SJSA1 (cell line): ENCODE measurements around the gene DST. TPM values are rescaled to one million over a fixed set of nuclear protein-coding genes. Genes with fewer than 3 reads are reported as not detected.

Experiments used
- DNase-seq, 2 experiments: peaks; one replicate each; pipeline ENCODE4 v3.0.0-alpha.2; 2015 to 2020; ENCODE audit warnings: low spot score in 2 of 2, low read depth in 1 of 2
- H3K27ac ChIP-seq: fragments of 250-450 bp; sonication (Bioruptor Pico); 2 replicates; pipeline ENCODE4 v1.5.1; 2020; ENCODE audit warnings: mild to moderate bottlenecking, moderate library complexity
- H3K27me3 ChIP-seq: fragments of 250-450 bp; sonication (Bioruptor Pico); replicated peaks from 2 replicates; pipeline ENCODE4 v1.5.1; 2020; ENCODE audit warnings: mild to moderate bottlenecking, moderate library complexity
- H3K36me3 ChIP-seq: fragments of 250-450 bp; sonication (Bioruptor Pico); 2 replicates; pipeline ENCODE4 v1.5.1; 2020; ENCODE audit warnings: mild to moderate bottlenecking
- H3K4me1 ChIP-seq: fragments of 250-450 bp; sonication (Bioruptor Pico); replicated peaks from 2 replicates; pipeline ENCODE4 v1.6.1; 2021; ENCODE audit warnings: mild to moderate bottlenecking
- H3K4me3 ChIP-seq: fragments of 250-450 bp; sonication (Bioruptor Pico); 2 replicates; pipeline ENCODE4 v1.5.1; 2020; ENCODE audit warnings: mild to moderate bottlenecking
- H3K9me3 ChIP-seq: fragments of 250-450 bp; sonication (Bioruptor Pico); replicated peaks from 2 replicates; pipeline ENCODE4 v1.5.1; 2020; ENCODE audit warnings: mild to moderate bottlenecking
- total RNA-seq: library from RNA; depleted of rRNA; stranded (reverse); fragments of >200 nt; shearing (Covaris generic); gene quantifications from 2 replicates; pipeline ENCODE4 v1.2.3, GENCODE V29; 2014

Gene DST
- total RNA-seq, 1 experiment from 2014 or later = 160 TPM

DNA sequence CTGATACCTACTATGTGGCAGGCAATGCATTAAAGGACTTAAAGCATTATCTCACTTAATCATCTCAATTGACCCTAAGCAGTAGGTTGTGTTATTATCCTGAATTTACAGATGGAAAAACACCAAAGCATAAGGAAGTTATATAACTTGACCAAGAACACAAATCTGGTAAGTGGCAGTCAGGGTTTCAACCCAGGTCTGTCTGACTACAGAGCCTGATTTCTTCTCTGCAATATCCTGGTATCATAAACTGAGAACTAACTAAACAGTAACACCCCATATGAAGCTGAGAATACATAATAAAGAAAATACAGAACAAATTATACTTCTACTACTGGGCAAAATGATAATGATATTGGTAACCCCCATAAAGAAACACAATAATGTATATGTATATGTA, 13.8 kb upstream of the DST start:
- H3K27ac ChIP-seq = no peak overlapping the region
- H3K9me3 ChIP-seq = no peaks in the 10 kb centered on the region
- H3K27me3 ChIP-seq = no peaks in the 10 kb centered on the region
- no peak for DNase-seq
- peaks cover 4% of the 10 kb centered on the region; the same call in 1 of the 2 replicates for H3K36me3 ChIP-seq
- H3K4me3 ChIP-seq = no peak overlapping the region
- peaks cover 41% of the 10 kb centered on the region for H3K4me1 ChIP-seq

DNA sequence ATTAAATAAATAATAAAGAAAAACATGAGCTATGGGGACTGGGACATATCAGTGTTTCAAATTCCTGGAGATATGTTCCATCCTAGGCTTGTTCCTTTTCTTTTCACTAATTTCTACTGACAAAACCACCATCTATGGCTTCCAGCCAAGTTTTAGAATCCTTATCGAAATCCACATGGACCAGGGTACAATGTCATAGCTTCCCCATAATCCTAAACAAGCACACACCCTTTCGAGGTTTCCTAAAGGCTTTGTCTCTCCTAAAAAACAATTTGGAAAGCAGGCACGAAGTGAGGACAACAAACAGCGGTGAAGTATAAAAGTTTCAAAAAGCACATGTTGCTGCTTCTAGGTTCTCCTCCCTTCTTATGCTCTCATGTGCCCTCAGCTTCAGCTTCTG, 13.3 kb upstream of the DST start:
- DNase-seq = no peak
- Histone ChIP-seq H3K36me3 (peaks cover 5% of the 10 kb centered on the region; the same call in 1 of the 2 replicates), H3K27me3 (no peaks in the 10 kb centered on the region), H3K9me3 (no peaks in the 10 kb centered on the region), H3K4me3 (no peak overlapping the region), H3K27ac (no peak overlapping the region), H3K4me1 (peaks cover 38% of the 10 kb centered on the region)

DNA sequence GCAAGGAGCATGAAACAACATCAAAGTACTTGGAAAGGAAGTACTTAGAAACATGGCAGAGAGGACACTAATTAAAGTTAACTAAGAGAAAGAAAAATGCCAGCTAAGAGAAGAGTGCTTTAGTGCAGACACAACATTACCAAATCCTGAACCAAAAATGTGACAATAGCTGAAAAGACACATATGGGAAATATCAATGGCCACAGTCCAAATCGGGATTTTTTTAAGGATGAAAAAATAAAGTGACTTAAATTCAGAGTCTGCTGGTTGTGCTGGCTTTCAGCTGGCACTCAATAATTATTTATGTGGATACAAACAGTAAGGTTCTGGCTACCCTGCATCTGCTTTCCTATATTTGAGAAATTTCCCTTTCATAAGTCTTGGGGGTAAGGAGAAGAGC, 12.6 kb upstream of the DST start:
- H3K36me3 ChIP-seq = peaks cover 8% of the 10 kb centered on the region
- no peak for DNase-seq
- H3K9me3 ChIP-seq = no peaks in the 10 kb centered on the region
- no peak overlapping the region for H3K4me3 ChIP-seq
- H3K27ac ChIP-seq = no peak overlapping the region
- peaks cover 37% of the 10 kb centered on the region for H3K4me1 ChIP-seq
- H3K27me3 ChIP-seq = no peaks in the 10 kb centered on the region

DNA sequence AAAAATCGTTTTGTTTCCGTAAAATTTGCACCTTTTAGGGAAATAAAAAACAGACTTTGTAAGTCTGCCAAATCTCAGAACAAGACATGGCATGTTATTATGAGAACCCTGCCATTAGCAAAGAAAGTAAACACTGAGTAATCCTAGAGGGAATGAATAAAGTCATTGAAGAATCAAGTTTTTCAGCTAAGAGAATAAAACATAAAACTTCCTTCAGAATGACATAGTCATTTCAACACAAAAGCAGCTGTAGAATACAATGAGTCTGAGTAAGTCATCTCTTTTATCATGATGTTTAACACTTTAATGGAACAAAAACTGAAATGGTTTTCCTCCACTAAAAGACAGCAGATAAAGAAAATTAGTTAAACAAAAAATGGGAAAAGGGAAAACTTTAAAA, 10.3 kb upstream of the DST start:
- Histone ChIP-seq H3K4me1 (peaks cover 42% of the 10 kb centered on the region), H3K9me3 (no peaks in the 10 kb centered on the region), H3K36me3 (peaks cover 19% of the 10 kb centered on the region), H3K27me3 (no peaks in the 10 kb centered on the region), H3K4me3 (no peak overlapping the region), H3K27ac (peak overlapping the region; percentile 59)
- DNase-seq = peak in 1 of 2 experiments; percentile 79

DNA sequence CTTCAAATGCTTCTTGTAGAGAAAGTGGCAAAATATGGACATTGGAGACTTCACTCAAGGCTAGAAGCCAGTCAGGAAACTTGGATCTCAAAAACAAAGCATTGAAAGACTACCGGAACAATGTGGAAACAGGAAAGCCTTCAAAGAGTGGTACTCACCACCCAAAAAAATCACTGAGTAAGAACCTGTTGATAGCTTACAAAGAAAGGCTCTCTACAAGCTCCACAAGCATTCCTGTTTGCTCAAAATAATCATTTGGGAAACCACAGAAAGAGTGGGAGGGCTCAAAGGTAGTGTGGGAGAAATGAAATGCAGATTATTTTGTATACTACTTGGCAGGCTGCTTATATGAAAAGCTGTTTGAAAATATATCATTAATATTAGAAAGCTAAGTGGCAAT, 9.5 kb upstream of the DST start:
- Histone ChIP-seq H3K27ac (peak overlapping the region; percentile 38), H3K4me1 (peaks cover 39% of the 10 kb centered on the region), H3K36me3 (peaks cover 25% of the 10 kb centered on the region), H3K4me3 (no peak overlapping the region), H3K27me3 (no peaks in the 10 kb centered on the region), H3K9me3 (no peaks in the 10 kb centered on the region)
- peak in 1 of 2 experiments; percentile 56 for DNase-seq

DNA sequence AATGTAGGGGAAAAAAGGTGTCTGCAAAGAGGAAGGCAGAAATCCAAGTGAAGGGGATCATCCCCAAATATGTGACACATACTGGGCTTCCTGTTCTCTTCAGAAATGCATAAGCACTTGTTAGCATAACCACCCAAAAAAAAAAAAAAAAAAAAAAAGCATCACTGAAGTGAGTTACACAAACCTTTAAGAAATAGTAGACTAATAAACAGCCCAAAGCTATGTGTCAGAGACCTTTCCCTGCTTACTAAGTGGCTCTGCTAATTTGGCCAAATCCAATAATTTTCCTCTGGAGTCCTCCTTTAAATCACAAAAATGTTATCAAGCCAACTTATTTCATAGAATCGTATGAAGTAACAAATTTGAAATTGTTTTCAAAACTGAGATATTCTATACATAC, 7.5 kb upstream of the DST start:
- Histone ChIP-seq H3K27ac (no peak overlapping the region), H3K36me3 (peaks cover 45% of the 10 kb centered on the region), H3K9me3 (no peaks in the 10 kb centered on the region), H3K4me1 (peaks cover 29% of the 10 kb centered on the region), H3K4me3 (no peak overlapping the region), H3K27me3 (no peaks in the 10 kb centered on the region)
- DNase-seq = no peak

DNA sequence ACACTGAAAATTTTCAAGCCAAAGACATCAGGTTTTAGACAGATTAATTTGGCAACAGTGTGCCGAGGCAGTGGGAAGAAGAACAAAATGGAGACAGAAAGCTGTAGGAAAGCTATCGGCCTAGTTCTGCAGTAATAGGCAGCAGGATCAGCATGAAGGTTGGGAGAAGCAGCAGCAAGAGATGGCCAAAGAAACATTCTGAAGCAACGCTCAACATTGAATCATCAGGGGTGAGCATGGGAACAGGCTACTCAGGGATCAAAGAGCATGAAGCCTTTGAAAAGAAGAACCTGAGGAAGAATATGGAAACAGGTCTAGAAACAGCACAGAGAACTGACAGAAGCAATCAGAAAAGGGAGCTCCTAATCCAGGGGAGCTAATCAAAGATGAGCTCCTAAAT, 7.1 kb upstream of the DST start:
- Histone ChIP-seq H3K4me1 (peaks cover 29% of the 10 kb centered on the region), H3K4me3 (no peak overlapping the region), H3K36me3 (peaks cover 49% of the 10 kb centered on the region), H3K27ac (no peak overlapping the region), H3K27me3 (no peaks in the 10 kb centered on the region), H3K9me3 (no peaks in the 10 kb centered on the region)
- no peak for DNase-seq

DNA sequence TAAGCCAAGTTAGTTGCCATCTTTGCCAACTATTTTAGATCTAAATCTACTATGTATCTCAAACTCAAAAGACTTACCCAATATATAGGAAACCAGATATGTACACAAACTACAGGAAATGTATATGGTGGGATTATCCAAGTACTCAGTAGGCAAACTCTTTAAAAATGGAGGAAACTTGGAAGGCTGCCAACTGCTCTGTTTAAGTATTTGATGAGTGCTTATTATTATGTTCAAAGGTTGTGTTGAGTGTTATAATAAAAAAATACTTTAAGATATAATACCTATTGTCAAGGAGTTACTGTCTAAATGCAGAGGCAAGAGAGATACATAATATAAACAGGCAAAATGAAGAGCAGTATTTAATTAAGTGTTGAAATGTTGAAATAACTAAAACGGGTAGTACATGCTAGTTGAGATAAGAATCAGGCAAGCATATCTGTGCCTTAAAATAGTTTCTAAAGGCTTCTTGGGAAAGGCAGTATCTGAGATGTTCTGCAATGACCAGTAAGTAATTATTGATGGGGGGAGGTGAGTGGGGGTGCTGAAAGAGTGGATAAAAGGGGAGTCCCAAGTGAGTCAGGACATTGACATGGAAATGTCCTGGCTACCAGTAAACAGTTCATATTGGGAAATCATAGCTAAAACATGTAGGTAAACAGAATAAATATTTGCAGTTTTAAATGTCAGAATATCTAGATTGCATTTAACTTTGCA, 6.5 kb upstream of the DST start:
- H3K27ac ChIP-seq = no peak overlapping the region
- no peak overlapping the region for H3K4me3 ChIP-seq
- H3K27me3 ChIP-seq = no peaks in the 10 kb centered on the region
- H3K36me3 ChIP-seq = peaks cover 55% of the 10 kb centered on the region
- no peak for DNase-seq
- no peaks in the 10 kb centered on the region for H3K9me3 ChIP-seq
- H3K4me1 ChIP-seq = peaks cover 29% of the 10 kb centered on the region

DNA sequence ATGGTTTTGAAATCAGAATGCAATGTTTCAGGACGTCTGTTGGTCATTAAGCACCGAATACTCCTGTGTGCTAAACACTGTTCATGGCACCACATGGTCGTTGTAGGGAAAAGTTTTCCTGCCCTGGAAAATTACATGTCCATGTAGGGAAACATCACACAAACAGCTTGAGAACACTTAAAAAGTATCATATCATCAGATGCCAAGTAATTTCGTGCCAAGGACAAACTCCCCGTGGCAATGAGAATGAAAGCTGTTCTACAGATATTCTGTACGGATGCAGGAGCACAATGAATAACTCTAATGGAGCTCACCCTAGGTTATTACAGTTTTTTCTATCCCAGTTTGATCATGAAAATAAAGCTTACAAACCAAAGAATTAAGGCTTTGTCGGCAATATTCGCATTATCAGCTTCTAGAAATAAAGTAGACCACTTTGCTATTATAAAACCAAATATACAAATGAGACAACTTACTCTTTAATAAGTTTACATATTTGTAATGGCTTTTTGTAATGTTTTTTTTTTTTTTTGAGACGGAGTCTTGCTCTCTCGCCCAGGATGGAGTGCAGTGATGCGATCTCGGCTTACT, 4.6 kb upstream of the DST start:
- no peak overlapping the region for H3K27ac ChIP-seq
- H3K9me3 ChIP-seq = no peaks in the 10 kb centered on the region
- DNase-seq = no peak
- H3K4me1 ChIP-seq = peaks cover 31% of the 10 kb centered on the region
- H3K27me3 ChIP-seq = no peaks in the 10 kb centered on the region
- H3K4me3 ChIP-seq = no peak overlapping the region
- peaks cover 63% of the 10 kb centered on the region for H3K36me3 ChIP-seq

DNA sequence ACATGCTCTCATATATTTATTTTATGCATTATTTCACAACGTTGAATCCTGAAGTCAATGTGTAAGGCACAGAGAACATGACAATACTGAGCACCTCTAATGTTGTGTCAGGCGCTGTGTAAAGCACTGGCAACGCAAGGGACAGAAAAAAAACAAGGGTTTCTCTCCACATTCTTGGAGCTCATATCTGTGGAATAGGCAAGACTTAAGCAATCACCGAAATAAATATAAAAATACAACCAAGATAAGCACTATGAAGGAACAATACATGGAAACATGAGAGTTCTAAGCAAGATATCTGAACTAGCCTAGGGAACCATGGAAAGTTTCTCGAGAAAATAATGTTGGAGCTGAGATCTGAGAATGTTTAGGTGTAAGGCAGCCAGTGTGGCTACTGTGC, 1.7 kb upstream of the DST start:
- Histone ChIP-seq H3K36me3 (peaks cover 82% of the 10 kb centered on the region), H3K4me1 (peaks cover 21% of the 10 kb centered on the region), H3K4me3 (no peak overlapping the region), H3K27me3 (no peaks in the 10 kb centered on the region), H3K9me3 (no peaks in the 10 kb centered on the region), H3K27ac (no peak overlapping the region)
- no peak for DNase-seq

DNA sequence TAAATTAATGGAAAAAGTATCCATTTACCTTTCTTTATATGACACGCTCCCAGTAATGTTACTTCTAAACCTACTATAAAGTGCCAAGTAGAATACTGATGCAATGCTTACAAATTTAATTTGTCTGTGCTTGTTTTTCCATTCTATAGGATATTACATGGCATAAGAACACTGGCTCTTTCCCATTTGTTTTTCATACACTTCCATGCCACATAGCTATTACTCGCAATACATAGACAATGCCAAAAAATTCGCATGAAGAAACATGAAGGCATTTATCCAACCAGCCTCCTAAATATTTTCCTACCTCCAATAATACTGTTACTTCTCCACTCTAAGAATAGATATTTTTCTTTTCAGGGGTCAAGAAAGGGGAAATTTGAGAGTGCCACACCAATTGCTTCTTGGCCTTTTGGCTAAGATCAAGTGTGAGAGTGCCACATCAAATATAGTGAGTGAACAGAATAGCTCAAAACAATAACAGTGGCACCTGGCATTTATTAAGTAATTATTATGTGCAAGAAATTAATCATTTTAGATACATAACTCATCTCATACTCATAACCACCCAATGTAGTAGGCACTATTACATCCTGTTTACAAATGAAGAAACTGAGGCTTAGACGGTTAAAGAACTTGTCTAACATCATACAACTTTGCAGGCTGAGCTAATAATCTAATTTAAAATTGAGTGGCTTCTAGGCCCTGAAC, 845 bp upstream of the DST start:
- no peaks in the 10 kb centered on the region for H3K27me3 ChIP-seq

DNA sequence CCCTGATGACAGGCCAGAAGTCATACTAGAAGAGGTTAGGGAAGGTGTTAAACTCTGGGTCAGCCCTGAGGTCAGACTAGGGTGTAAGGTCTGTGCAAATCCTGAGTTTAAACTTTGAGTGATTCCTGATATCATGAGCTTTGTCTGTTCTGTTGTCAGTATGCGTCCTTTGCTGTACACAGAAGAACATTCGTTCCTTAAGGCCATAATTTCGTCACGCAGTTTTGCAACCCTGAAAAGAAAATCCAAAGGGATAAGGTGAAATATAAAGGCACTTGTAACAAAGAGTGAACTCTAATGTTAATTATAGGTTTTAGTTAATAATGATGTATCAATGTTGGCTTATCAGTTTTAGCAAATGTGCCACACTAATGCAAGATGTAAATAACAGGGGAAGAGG, 2.3 kb downstream of the DST start:
- no peak for DNase-seq
- Histone ChIP-seq H3K36me3 (peaks cover 66% of the 10 kb centered on the region), H3K4me3 (no peak overlapping the region), H3K4me1 (peaks cover 21% of the 10 kb centered on the region), H3K9me3 (no peaks in the 10 kb centered on the region), H3K27ac (no peak overlapping the region), H3K27me3 (no peaks in the 10 kb centered on the region)

More for the DNA sequence above, 845 bp upstream of the DST start:
- Histone ChIP-seq H3K36me3 (peaks cover 82% of the 10 kb centered on the region), H3K9me3 (no peaks in the 10 kb centered on the region), H3K4me1 (peaks cover 21% of the 10 kb centered on the region), H3K27ac (peak overlapping the region; percentile 66), H3K4me3 (no peak overlapping the region)
- no peak for DNase-seq

DNA sequence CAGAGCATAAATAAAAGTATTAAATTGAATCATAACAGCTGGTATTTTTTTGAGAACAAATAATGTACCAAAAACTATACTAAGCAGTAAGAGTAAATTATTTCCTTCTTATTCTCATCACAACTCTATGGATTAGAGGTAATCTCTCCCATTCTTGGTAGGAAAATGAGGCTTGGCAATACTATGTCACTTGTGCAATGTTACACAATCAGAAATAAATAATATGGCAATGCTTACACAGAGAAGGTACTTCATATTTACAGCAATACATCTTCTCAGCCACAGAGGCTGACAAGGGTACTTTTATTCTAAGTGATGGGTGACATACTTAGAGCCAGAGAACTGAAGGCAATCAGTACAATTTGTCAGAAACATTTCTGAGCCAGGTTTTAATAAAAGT, 3.9 kb downstream of the DST start:
- no peaks in the 10 kb centered on the region for H3K9me3 ChIP-seq
- H3K4me1 ChIP-seq = peaks cover 19% of the 10 kb centered on the region
- H3K27me3 ChIP-seq = no peaks in the 10 kb centered on the region
- H3K36me3 ChIP-seq = peaks cover 66% of the 10 kb centered on the region
- no peak overlapping the region for H3K27ac ChIP-seq
- no peak for DNase-seq
- H3K4me3 ChIP-seq = no peak overlapping the region

DNA sequence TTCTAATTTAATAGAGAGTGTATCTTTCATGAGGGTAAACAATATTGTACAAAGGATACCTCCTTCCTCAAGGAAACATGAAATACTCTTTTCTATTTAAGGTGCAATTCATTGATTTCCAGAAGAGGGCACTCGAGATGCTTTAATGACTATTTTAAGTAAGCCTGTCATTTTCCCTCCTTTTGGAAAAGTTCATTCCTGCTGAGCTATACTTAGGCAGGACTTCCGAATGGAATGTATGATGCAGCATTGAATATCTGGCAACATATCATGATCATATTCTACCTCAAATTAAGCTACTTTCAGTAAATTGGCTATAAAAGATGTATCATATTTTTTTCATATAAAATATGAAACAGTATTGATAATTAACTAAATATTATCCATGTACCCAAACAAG, 5.0 kb downstream of the DST start:
- no peak overlapping the region for H3K4me3 ChIP-seq
- H3K27me3 ChIP-seq = no peaks in the 10 kb centered on the region
- H3K9me3 ChIP-seq = no peaks in the 10 kb centered on the region
- no peak overlapping the region for H3K27ac ChIP-seq
- peaks cover 8% of the 10 kb centered on the region for H3K4me1 ChIP-seq
- peaks cover 74% of the 10 kb centered on the region for H3K36me3 ChIP-seq
- DNase-seq = peak in 1 of 2 experiments; percentile 70
